Testis (tissue), 3 donors: ENCODE results near the gene TMEM238. TPM values are rescaled to one million over a fixed set of nuclear protein-coding genes. Genes with fewer than 3 reads are reported as not detected.
"Not testable (repeated sequence)": the region's sequence is repeated elsewhere in the genome, so short reads cannot be mapped to it uniquely, and the experiment has no call there.

Experiments used
- DNase-seq: peaks from one replicate; pipeline ENCODE4 v3.0.0-alpha.2; 2019
- H3K27ac ChIP-seq, 2 donors: fragments of 200-600 bp; sonication (generic); one replicate each; pipeline ENCODE4 v1.5.1; 2019
- H3K27me3 ChIP-seq: fragments of 200-600 bp; sonication (generic); one replicate; pipeline ENCODE4 v1.5.1; 2019
- H3K36me3 ChIP-seq: fragments of 200-600 bp; sonication (generic); one replicate; pipeline ENCODE4 v1.5.1; 2017; ENCODE audit warnings: low read depth; ENCODE audit errors: missing control alignments
- H3K4me1 ChIP-seq: fragments of 200-600 bp; sonication (generic); one replicate; pipeline ENCODE4 v1.5.1; 2019
- H3K4me3 ChIP-seq, 2 donors: fragments of 200-600 bp; sonication (generic); one replicate each; pipeline ENCODE4 v1.5.1; 2017 to 2019
- H3K9me3 ChIP-seq: fragments of 200-600 bp; sonication (generic); one replicate; pipeline ENCODE4 v1.5.1; 2017
- CTCF ChIP-seq, 3 experiments: fragments of 450-650 bp in 2 of 3; fragments of 200-600 bp in 1 of 3; sonication (generic) in 1 of 3; IDR thresholded peaks; one replicate each; pipeline ENCODE4 v1.5.1; 2016 to 2019; ENCODE audit warnings: antibody characterized with exemption in 3 of 3, mild to moderate bottlenecking in 2 of 3, moderate library complexity in 1 of 3
- POLR2A ChIP-seq: fragments of 450-650 bp; IDR thresholded peaks from one replicate; pipeline ENCODE4 v1.6.1; 2017; ENCODE audit warnings: antibody characterized with exemption, mild to moderate bottlenecking, moderate library complexity
- whole genome bisulfite sequencing, 2 donors: methylation state at CpG; one replicate each; pipeline ENCODE4 v1.1.5; 2018; 5-methylcytosine and 5-hydroxymethylcytosine counted together
- intact Hi-C: fragments of 100-400 bp; cut with DNase I; formaldehyde crosslinking; loops from one replicate; pipeline ENCODE4 v1.15.1; 2023; ENCODE audit warnings: low total_unique reads
- polyA plus RNA-seq: library from polyadenylated mRNA; stranded (reverse); fragments of 350-450 nt; fragmentation: Illumina TruSeq; extraction: RNeasy Lipid Tissue Mini Kit (QIAGEN cat#74804); gene quantifications from one replicate; pipeline ENCODE4 v1.2.3, GENCODE V29; 2014; ENCODE audit warnings: low read depth, low replicate concordance; ENCODE audit not compliant: insufficient read depth
- total RNA-seq, 2 donors: library from RNA; depleted of rRNA; stranded (reverse); fragments of >200 nt; gene quantifications; one replicate each; pipeline ENCODE4 v1.2.3, GENCODE V29; 2016

The TMEM238 gene
- total and polyA plus RNA-seq, 3 donors from 2014 or later, result 0.91 to 6.4 (median 1.7) TPM

- Histone ChIP-seq H3K27me3 (no peaks in the 10 kb centered on the region), H3K27ac (no peak overlapping the region), H3K4me3 (no peak overlapping the region), H3K36me3 (no peaks in the 10 kb centered on the region), H3K9me3 (no peaks in the 10 kb centered on the region), H3K4me1 (no peaks in the 10 kb centered on the region)
- DNase-seq, result no peak
- TF ChIP-seq CTCF (IDR thresholded peaks at IDR 0.05) (no peak), POLR2A (no peak)
- intact Hi-C loops, result no loop called here
- WGBS, 2 donors, result 64 to 67% methylated on average over 3 to 5 of the region's 5 CpGs
These were observed 35.0 kb upstream of the TMEM238 start for GRCh38 chr19:55419103-55419502.

- Histone ChIP-seq H3K4me3 (no peak overlapping the region), H3K27me3 (no peaks in the 10 kb centered on the region), H3K4me1 (no peaks in the 10 kb centered on the region), H3K36me3 (no peaks in the 10 kb centered on the region), H3K27ac (no peak overlapping the region), H3K9me3 (no peaks in the 10 kb centered on the region)
- TF ChIP-seq POLR2A (no peak), CTCF (IDR thresholded peaks at IDR 0.05) (peak in 2 of 3 experiments; percentile 41 to 53)
- intact Hi-C loops, result no loop called here
- DNase-seq, result peak; percentile 75
- 37 to 44% methylated on average over 3 to 7 of the region's 7 CpGs for WGBS, 2 donors
These were observed 34.1 kb upstream of the TMEM238 start for GRCh38 chr19:55418185-55418584.

- Histone ChIP-seq H3K4me1 (peaks cover 19% of the 10 kb centered on the region), H3K27me3 (no peaks in the 10 kb centered on the region), H3K27ac (no peak overlapping the region), H3K36me3 (no peaks in the 10 kb centered on the region), H3K4me3 (no peak overlapping the region), H3K9me3 (no peaks in the 10 kb centered on the region)
- TF ChIP-seq CTCF (IDR thresholded peaks at IDR 0.05) (no peak), POLR2A (no peak)
- DNase-seq, result no peak
- WGBS, 2 donors, result 92 to 94% methylated on average over 2 of the region's 2 CpGs
- intact Hi-C loops, result no loop called here
These were observed 26.1 kb upstream of the TMEM238 start for GRCh38 chr19:55410168-55410567.

- intact Hi-C loops, H3K4me3 ChIP-seq: not testable (repeated sequence)
- WGBS, 2 donors, result 88 to 90% methylated on average over 8 of the region's 8 CpGs
These were observed 25.1 kb upstream of the TMEM238 start for GRCh38 chr19:55409179-55409578.

GRCh38 chr19:55408533-55408872 is 24.4 kb upstream of the TMEM238 start:
- H3K27ac ChIP-seq, result peak overlapping the region; percentile 99 to 100
- intact Hi-C loops, result no loop called here
- H3K4me1 ChIP-seq, result peaks cover 19% of the 10 kb centered on the region
- no peak for DNase-seq
- H3K27me3 ChIP-seq, result no peaks in the 10 kb centered on the region
- no peaks in the 10 kb centered on the region for H3K9me3 ChIP-seq
- H3K4me3 ChIP-seq, result peak overlapping the region; percentile 51 to 86
- TF ChIP-seq CTCF (IDR thresholded peaks at IDR 0.05) (no peak), POLR2A (no peak)
- WGBS, 2 donors, result 49 to 72% methylated on average over 6 to 9 of the region's 9 CpGs
- H3K36me3 ChIP-seq, result no peaks in the 10 kb centered on the region

More at GRCh38 chr19:55409179-55409578, 25.1 kb upstream of the TMEM238 start:
- Histone ChIP-seq H3K27ac (peak overlapping the region in 1 of 2 donors; percentile 100), H3K4me1 (peaks cover 19% of the 10 kb centered on the region)
- H3K9me3 ChIP-seq, DNase-seq, H3K36me3 ChIP-seq, H3K27me3 ChIP-seq: not testable (repeated sequence)
